Measurements from ENCODE around the gene CHAC1. TPM values are rescaled to one million over a fixed set of nuclear protein-coding genes. Genes with fewer than 3 reads are reported as not detected.

Gene CHAC1
- polyA plus RNA-seq, 12 donors: 1.1 to 5.3 (median 2.4) TPM; not detected in 2

- DNase-seq: no peak
Measured at GRCh38 chr15:40984406-40984805, 31.1 kb downstream of the CHAC1 start.

GRCh38 chr15:40984964-40985363, 31.7 kb downstream of the CHAC1 start:
- DNase-seq: no peak

GRCh38 chr15:40985541-40986330, 32.5 kb downstream of the CHAC1 start:
- peak; percentile 21 for DNase-seq

GRCh38 chr15:40986820-40987219, 33.5 kb downstream of the CHAC1 start:
- DNase-seq: no peak

- DNase-seq: no peak
Measured at GRCh38 chr15:40988156-40988555, 34.9 kb downstream of the CHAC1 start.

- DNase-seq: no peak
Measured at GRCh38 chr15:40990080-40990479, 36.8 kb downstream of the CHAC1 start.

GRCh38 chr15:40990789-40991188, 37.5 kb downstream of the CHAC1 start:
- DNase-seq: no peak

GRCh38 chr15:40991355-40991754, 38.1 kb downstream of the CHAC1 start:
- no peak for DNase-seq

- DNase-seq: no peak
Measured at GRCh38 chr15:40992241-40992741, 39.0 kb downstream of the CHAC1 start.

- no peak for DNase-seq
Measured at GRCh38 chr15:40992825-40993224, 39.6 kb downstream of the CHAC1 start.

- no peak for DNase-seq
Measured at GRCh38 chr15:40995656-40996055, 42.4 kb downstream of the CHAC1 start.

- DNase-seq: no peak
Measured at GRCh38 chr15:40999190-40999589, 45.9 kb downstream of the CHAC1 start.

- DNase-seq: no peak
Measured at GRCh38 chr15:41001524-41002214, 48.4 kb downstream of the CHAC1 start.

GRCh38 chr15:41004490-41004889, 51.2 kb downstream of the CHAC1 start:
- DNase-seq: no peak

Other genes with a start within 250 kb of the CHAC1 start
- 10 to 100 TPM in 11 of 12 donors, not detected in 1; 17.9 to 60.1 (median 21.2) TPM for gene RMDN3, start 198.2 kb upstream of the CHAC1 start, polyA plus RNA-seq (ENCODE audit: insufficient read length in 12 of 12)
- gene GCHFR, start 189.4 kb upstream of the CHAC1 start, polyA plus RNA-seq (ENCODE audit: insufficient read length in 12 of 12): 1 to 10 TPM in 10 of 12 donors, not detected in 2; 2.2 to 9.3 (median 4.2) TPM
- 1 to 10 TPM in 5 of 12 donors, under 1 TPM in 5, not detected in 2; 0.74 to 3.8 (median 1.2) TPM for gene C15orf62, start 183.5 kb upstream of the CHAC1 start, polyA plus RNA-seq (ENCODE audit: insufficient read length in 12 of 12)
- gene ZFYVE19, start 146.4 kb upstream of the CHAC1 start, polyA plus RNA-seq (ENCODE audit: insufficient read length in 12 of 12): 10 to 100 TPM in 11 of 12 donors, not detected in 1; 11.2 to 29.1 (median 17.9) TPM
- gene DNAJC17, start 146.0 kb upstream of the CHAC1 start, polyA plus RNA-seq (ENCODE audit: insufficient read length in 12 of 12): 10 to 100 TPM in 11 of 12 donors, not detected in 1; 19.2 to 42.1 (median 23.5) TPM
- under 1 TPM in 4 of 12 donors, not detected in 8; 0.22 to 0.44 (median 0.33) TPM for gene PPP1R14D, start 124.8 kb upstream of the CHAC1 start, polyA plus RNA-seq (ENCODE audit: insufficient read length in 12 of 12)
- gene SPINT1, start 109.4 kb upstream of the CHAC1 start, polyA plus RNA-seq (ENCODE audit: insufficient read length in 12 of 12): 10 to 100 TPM in 3 of 12 donors, 1 to 10 TPM in 5, under 1 TPM in 3, not detected in 1; 0.37 to 37.6 (median 1.7) TPM
- gene RHOV, start 79.2 kb upstream of the CHAC1 start, polyA plus RNA-seq (ENCODE audit: insufficient read length in 12 of 12): 10 to 100 TPM in 1 of 12 donors, 1 to 10 TPM in 2, under 1 TPM in 7, not detected in 2; 0.07 to 11.0 (median 0.30) TPM
- 10 to 100 TPM in 4 of 12 donors, 1 to 10 TPM in 7, not detected in 1; 7.4 to 18.6 (median 9.5) TPM for gene VPS18, start 59.0 kb upstream of the CHAC1 start, polyA plus RNA-seq (ENCODE audit: insufficient read length in 12 of 12)
- 10 to 100 TPM in 7 of 12 donors, 1 to 10 TPM in 4, not detected in 1; 9.0 to 22.3 (median 10.8) TPM for gene DLL4, start 24.1 kb upstream of the CHAC1 start, polyA plus RNA-seq (ENCODE audit: insufficient read length in 12 of 12)
- gene INO80, start 162.8 kb downstream of the CHAC1 start, polyA plus RNA-seq (ENCODE audit: insufficient read length in 12 of 12): 10 to 100 TPM in 11 of 12 donors, not detected in 1; 14.1 to 33.2 (median 17.0) TPM